VCaP (cell line): ENCODE measurements around the gene PSD4.

ENCODE experiments used
- H3K27ac ChIP-seq: fragments of 450-650 bp; 2 replicates; pipeline ENCODE4 v1.5.1; 2017
- CTCF ChIP-seq: fragments of 450-650 bp; conservative IDR thresholded peaks from 2 replicates; pipeline ENCODE4 v1.5.1; 2017; ENCODE audit warnings: mild to moderate bottlenecking, moderate library complexity

PSD4 gene

GRCh38 chr2:113200736-113201490 is 27.1 kb downstream of the PSD4 start:
- no peak for TF ChIP-seq CTCF
- no peak overlapping the region for H3K27ac ChIP-seq

GRCh38 chr2:113201496-113202304 is 27.9 kb downstream of the PSD4 start:
- H3K27ac ChIP-seq, result no peak overlapping the region
- no peak for TF ChIP-seq CTCF

GRCh38 chr2:113202305-113203216 is 28.8 kb downstream of the PSD4 start:
- no peak overlapping the region for H3K27ac ChIP-seq
- TF ChIP-seq CTCF, result no peak

GRCh38 chr2:113203217-113203530 is 29.4 kb downstream of the PSD4 start:
- no peak overlapping the region for H3K27ac ChIP-seq
- TF ChIP-seq CTCF, result no peak

GRCh38 chr2:113203901-113204519 is 30.2 kb downstream of the PSD4 start:
- peak; percentile 88 for TF ChIP-seq CTCF
- H3K27ac ChIP-seq, result no peak overlapping the region; the same call in 1 of the 2 replicates

- peak overlapping the region; percentile 31; the same call in 1 of the 2 replicates for H3K27ac ChIP-seq
Measured at GRCh38 chr2:113206251-113206650, 32.5 kb downstream of the PSD4 start.

More at GRCh38 chr2:113206251-113206650, 32.5 kb downstream of the PSD4 start:
- TF ChIP-seq CTCF, result no peak
